Mammary epithelial cell (primary cell): ENCODE results near the gene HYAL3.

Experiments used
- CTCF ChIP-seq, 2 donors: IDR thresholded peaks in 1 of 2; conservative IDR thresholded peaks in 1 of 2; 2 replicates each; pipeline ENCODE4 v1.5.1; 2011 to 2012; ENCODE audit warnings: inconsistent platforms in 2 of 2, low read length in 2 of 2, mild to moderate bottlenecking in 2 of 2, control low read depth in 1 of 2, low read depth in 1 of 2; ENCODE audit not compliant: insufficient read depth in 1 of 2; ENCODE audit errors: extremely low read depth in 1 of 2
- EZH2 ChIP-seq: IDR thresholded peaks from 2 replicates; pipeline ENCODE4 v1.6.1; 2012; ENCODE audit warnings: low read length, inconsistent platforms, borderline replicate concordance

- TF ChIP-seq CTCF (conservative IDR thresholded peaks at IDR 0.05 in 1 of 2, IDR thresholded peaks at IDR 0.05 in 1 of 2; ENCODE audit: extremely low read depth in 1 of 2, insufficient read depth in 1 of 2, low read depth in 1 of 2, low read length in 2 of 2) (no peak), EZH2 (no peak)
Observed at GRCh38 chr3:50319181-50319893, 20.1 kb upstream of the HYAL3 start.
